ENCODE data around the gene KRT222. TPM values are rescaled to one million over a fixed set of nuclear protein-coding genes. Genes with fewer than 3 reads are reported as not detected.

The KRT222 gene
- total RNA-seq, 1 donor, result under 0.01 TPM

- no peak overlapping the region for H2AFZ ChIP-seq (ENCODE audit: low read length)
- no peaks in the 10 kb centered on the region for H3K79me2 ChIP-seq (ENCODE audit: insufficient read depth, low read length)
- H3K9me3 ChIP-seq (ENCODE audit: low read depth, low read length), result no peaks in the 10 kb centered on the region
- no peak for TF ChIP-seq CTCF (IDR thresholded peaks at IDR 0.05; ENCODE audit: extremely low read depth, low read depth, low read length)
- peaks cover 20% of the 10 kb centered on the region for H3K27me3 ChIP-seq (ENCODE audit: insufficient read depth, low read length)
- DNase-seq (ENCODE audit: insufficient read length, low spot score, missing footprints), result no peak
- no peak overlapping the region for H3K27ac ChIP-seq (ENCODE audit: low read depth, low read length)
- H3K36me3 ChIP-seq (ENCODE audit: insufficient read depth, low read length), result no peaks in the 10 kb centered on the region
- no peaks in the 10 kb centered on the region for H4K20me1 ChIP-seq (ENCODE audit: insufficient read depth, low read length)
- no peak overlapping the region for H3K4me2 ChIP-seq (ENCODE audit: insufficient read depth, low read length)
- peaks cover 4% of the 10 kb centered on the region for H3K4me1 ChIP-seq (ENCODE audit: insufficient read depth, low read length)
- H3K4me3 ChIP-seq (ENCODE audit: insufficient read depth, low read length), result no peak overlapping the region
Observed at GRCh38 chr17:40618754-40619625, 46.0 kb downstream of the KRT222 start.

GRCh38 chr17:40617678-40618240 lies 47.2 kb downstream of the KRT222 start:
- DNase-seq (ENCODE audit: insufficient read length, low spot score, missing footprints), result peak; percentile 34
- no peak overlapping the region for H3K4me2 ChIP-seq (ENCODE audit: insufficient read depth, low read length)
- H4K20me1 ChIP-seq (ENCODE audit: insufficient read depth, low read length), result no peaks in the 10 kb centered on the region
- H3K4me3 ChIP-seq (ENCODE audit: insufficient read depth, low read length), result no peak overlapping the region
- no peak overlapping the region for H2AFZ ChIP-seq (ENCODE audit: low read length)
- no peak overlapping the region for H3K27ac ChIP-seq (ENCODE audit: low read depth, low read length)
- no peaks in the 10 kb centered on the region for H3K36me3 ChIP-seq (ENCODE audit: insufficient read depth, low read length)
- peaks cover 5% of the 10 kb centered on the region for H3K4me1 ChIP-seq (ENCODE audit: insufficient read depth, low read length)
- peaks cover 20% of the 10 kb centered on the region for H3K27me3 ChIP-seq (ENCODE audit: insufficient read depth, low read length)
- TF ChIP-seq CTCF (IDR thresholded peaks at IDR 0.05; ENCODE audit: extremely low read depth, low read depth, low read length), result no peak
- H3K9me3 ChIP-seq (ENCODE audit: low read depth, low read length), result no peaks in the 10 kb centered on the region
- no peaks in the 10 kb centered on the region for H3K79me2 ChIP-seq (ENCODE audit: insufficient read depth, low read length)

GRCh38 chr17:40616592-40616991 lies 48.4 kb downstream of the KRT222 start:
- no peaks in the 10 kb centered on the region for H3K9me3 ChIP-seq (ENCODE audit: low read depth, low read length)
- peaks cover 15% of the 10 kb centered on the region for H3K27me3 ChIP-seq (ENCODE audit: insufficient read depth, low read length)
- no peak overlapping the region for H3K4me2 ChIP-seq (ENCODE audit: insufficient read depth, low read length)
- no peak overlapping the region for H2AFZ ChIP-seq (ENCODE audit: low read length)
- peaks cover 8% of the 10 kb centered on the region for H3K4me1 ChIP-seq (ENCODE audit: insufficient read depth, low read length)
- no peak overlapping the region for H3K27ac ChIP-seq (ENCODE audit: low read depth, low read length)
- H3K4me3 ChIP-seq (ENCODE audit: insufficient read depth, low read length), result no peak overlapping the region
- H3K79me2 ChIP-seq (ENCODE audit: insufficient read depth, low read length), result no peaks in the 10 kb centered on the region
- DNase-seq (ENCODE audit: insufficient read length, low spot score, missing footprints), result no peak
- H3K36me3 ChIP-seq (ENCODE audit: insufficient read depth, low read length), result no peaks in the 10 kb centered on the region
- H4K20me1 ChIP-seq (ENCODE audit: insufficient read depth, low read length), result no peaks in the 10 kb centered on the region
- TF ChIP-seq CTCF (IDR thresholded peaks at IDR 0.05; ENCODE audit: extremely low read depth, low read depth, low read length), result no peak

- Histone ChIP-seq H3K4me3 (ENCODE audit: insufficient read depth, low read length) (no peak overlapping the region), H2AFZ (ENCODE audit: low read length) (no peak overlapping the region), H4K20me1 (ENCODE audit: insufficient read depth, low read length) (no peaks in the 10 kb centered on the region), H3K27ac (ENCODE audit: low read depth, low read length) (no peak overlapping the region), H3K4me1 (ENCODE audit: insufficient read depth, low read length) (peaks cover 8% of the 10 kb centered on the region), H3K79me2 (ENCODE audit: insufficient read depth, low read length) (no peaks in the 10 kb centered on the region), H3K4me2 (ENCODE audit: insufficient read depth, low read length) (no peak overlapping the region), H3K9me3 (ENCODE audit: low read depth, low read length) (no peaks in the 10 kb centered on the region), H3K36me3 (ENCODE audit: insufficient read depth, low read length) (no peaks in the 10 kb centered on the region), H3K27me3 (ENCODE audit: insufficient read depth, low read length) (peaks cover 14% of the 10 kb centered on the region)
- no peak for TF ChIP-seq CTCF (IDR thresholded peaks at IDR 0.05; ENCODE audit: extremely low read depth, low read depth, low read length)
- DNase-seq (ENCODE audit: insufficient read length, low spot score, missing footprints), result no peak
Observed at GRCh38 chr17:40615841-40616476, 49.0 kb downstream of the KRT222 start.
